ENCODE measurements around the gene ADAMTS12. TPM values are rescaled to one million over a fixed set of nuclear protein-coding genes. Genes with fewer than 3 reads are reported as not detected.

ADAMTS12 gene
- total and polyA plus RNA-seq, 2 of the 8 experiments (the other 6 are each of a cell fraction or from before 2014, with no cell fraction given), result 6.4 to 12.8 TPM

DNA sequence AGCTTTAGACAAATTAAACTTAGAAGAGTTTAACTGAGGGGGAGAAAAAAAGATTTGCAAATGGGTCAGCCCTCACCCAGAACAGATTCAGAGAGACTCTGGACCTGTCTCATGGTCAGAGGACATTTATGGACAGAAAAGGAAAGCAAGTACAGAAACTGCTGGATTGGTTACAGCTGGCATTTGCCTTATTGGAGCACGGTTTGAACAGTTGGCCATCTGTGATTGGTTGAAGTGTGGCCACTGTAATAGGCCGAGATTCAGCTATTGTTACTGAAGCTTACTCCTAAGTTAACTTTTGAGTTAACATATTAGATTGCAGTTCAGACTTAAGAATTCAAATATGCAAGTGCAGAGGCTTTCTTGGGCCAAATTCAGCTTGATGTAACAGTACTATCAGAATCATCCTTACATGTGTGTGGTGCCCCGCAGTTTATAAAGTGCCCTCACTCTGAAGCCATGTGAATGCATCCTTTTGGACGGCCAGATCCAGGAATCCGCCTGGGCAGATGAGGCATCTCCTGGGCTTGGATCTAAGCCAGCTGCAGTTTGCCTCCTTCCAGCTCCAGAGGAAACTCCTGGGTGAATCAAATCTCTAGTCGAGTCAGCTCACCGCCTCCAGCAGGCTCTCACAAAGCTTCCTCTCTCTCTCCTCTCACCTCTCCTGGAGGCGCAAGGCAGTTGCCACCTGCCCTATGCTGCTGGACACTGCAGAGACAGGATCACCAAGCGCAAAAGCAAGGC lies 165.2 kb downstream of the ADAMTS12 start:
- Histone ChIP-seq H3K27me3 (replicated peaks in 1 of 4; ENCODE audit: control insufficient read depth in 3 of 4, extremely low read depth in 1 of 4, insufficient read depth in 3 of 4, low read length in 3 of 4) (no peaks in the 10 kb centered on the region), H3K18ac (ENCODE audit: extremely low read depth, low read length) (no peak overlapping the region), H3K4me1 (replicated peaks in 1 of 4; ENCODE audit: control insufficient read depth in 3 of 4, insufficient read depth in 4 of 4, low read length in 3 of 4) (0 out of 7 replicates have a peak, but pooled peaks cover 0 to 2% (median 0%) of the 10 kb centered on the region in 4 experiments), H2BK5ac (ENCODE audit: low read depth, low read length) (no peak overlapping the region), H3K23ac (ENCODE audit: insufficient read length) (no peak overlapping the region), H3K27ac (ENCODE audit: low read depth, low read length) (no peak overlapping the region), H2AK5ac (ENCODE audit: low read depth, low read length) (no peak overlapping the region), H3K4me3 (ENCODE audit: extremely low read depth in 1 of 4, insufficient read depth in 2 of 4, low read depth in 3 of 4, low read length in 4 of 4) (no peak overlapping the region), H4K5ac (ENCODE audit: insufficient read length, low read depth, low read length) (no peak overlapping the region), H3K14ac (ENCODE audit: insufficient read length) (no peak overlapping the region), H3K9ac (replicated peaks in 1 of 4; ENCODE audit: extremely low read depth in 1 of 4, low read depth in 3 of 4, low read length in 3 of 4) (no peak overlapping the region), H4K91ac (replicated peaks; ENCODE audit: insufficient read length, low read length) (no peak overlapping the region), H2BK15ac (ENCODE audit: low read length) (no peak overlapping the region), H3K4ac (replicated peaks; ENCODE audit: insufficient read length, low read depth, low read length) (no peak overlapping the region), H3K79me1 (ENCODE audit: low read depth, low read length) (no peaks in the 10 kb centered on the region; the same call in 1 of the 2 replicates), H2BK12ac (ENCODE audit: low read depth, low read length) (no peak overlapping the region), H3K9me3 (ENCODE audit: insufficient read depth in 2 of 2, low read depth in 1 of 2, low read length in 1 of 2) (no peaks in the 10 kb centered on the region), H2BK20ac (ENCODE audit: low read length) (no peak overlapping the region), H3K36me3 (ENCODE audit: control insufficient read depth in 2 of 4, insufficient read depth in 4 of 4, low read length in 3 of 4) (no peaks in the 10 kb centered on the region), H3K79me2 (ENCODE audit: control insufficient read depth in 1 of 2, insufficient read depth in 2 of 2, low read length in 2 of 2) (no peaks in the 10 kb centered on the region), H4K8ac (ENCODE audit: extremely low read depth, insufficient read depth, low read length) (no peak overlapping the region), H4K20me1 (replicated peaks in 1 of 2; ENCODE audit: control insufficient read depth in 1 of 2, insufficient read depth in 2 of 2, low read length in 2 of 2) (no peaks in the 10 kb centered on the region), H3K4me2 (ENCODE audit: insufficient read depth in 1 of 2, low read depth in 2 of 2, low read length in 2 of 2) (no peak overlapping the region), H3K23me2 (ENCODE audit: low read depth, low read length) (no peaks in the 10 kb centered on the region), H2BK120ac (replicated peaks; ENCODE audit: low read depth, low read length) (no peak overlapping the region), H3K56ac (replicated peaks; ENCODE audit: insufficient read length, low read depth, low read length) (no peak overlapping the region), H2AFZ (ENCODE audit: low read length) (no peak overlapping the region)
- ChIA-PET CTCF (ENCODE audit: partially characterized antibody) (interaction anchor here (0.6 kb wide), 1 partner anchor 123 kb away, joined by 3 read pairs; no protein-coding TSS in a partner anchor), POLR2A (ENCODE audit: partially characterized antibody) (interaction anchor here (1.0 kb wide), 1 partner anchor 18 kb away, joined by 3 read pairs; no protein-coding TSS in a partner anchor)
- FAIRE-seq (no peak), DNase-seq (ENCODE audit: low read depth in 1 of 2, low spot score in 2 of 2) (no peak)
- 90% methylated on average over 9 of the region's 9 CpGs; no CpG with 5 or more reads in 1 of the 2 experiments for WGBS, 2 experiments (ENCODE audit: extremely low coverage in 1 of 2, insufficient coverage in 1 of 2, insufficient read length in 1 of 2, insufficient replicate concordance in 2 of 2, low coverage in 1 of 2, low lambda C conversion rate in 2 of 2, missing lambda C conversion rate in 1 of 2)
- TF ChIP-seq, protein P1, sequence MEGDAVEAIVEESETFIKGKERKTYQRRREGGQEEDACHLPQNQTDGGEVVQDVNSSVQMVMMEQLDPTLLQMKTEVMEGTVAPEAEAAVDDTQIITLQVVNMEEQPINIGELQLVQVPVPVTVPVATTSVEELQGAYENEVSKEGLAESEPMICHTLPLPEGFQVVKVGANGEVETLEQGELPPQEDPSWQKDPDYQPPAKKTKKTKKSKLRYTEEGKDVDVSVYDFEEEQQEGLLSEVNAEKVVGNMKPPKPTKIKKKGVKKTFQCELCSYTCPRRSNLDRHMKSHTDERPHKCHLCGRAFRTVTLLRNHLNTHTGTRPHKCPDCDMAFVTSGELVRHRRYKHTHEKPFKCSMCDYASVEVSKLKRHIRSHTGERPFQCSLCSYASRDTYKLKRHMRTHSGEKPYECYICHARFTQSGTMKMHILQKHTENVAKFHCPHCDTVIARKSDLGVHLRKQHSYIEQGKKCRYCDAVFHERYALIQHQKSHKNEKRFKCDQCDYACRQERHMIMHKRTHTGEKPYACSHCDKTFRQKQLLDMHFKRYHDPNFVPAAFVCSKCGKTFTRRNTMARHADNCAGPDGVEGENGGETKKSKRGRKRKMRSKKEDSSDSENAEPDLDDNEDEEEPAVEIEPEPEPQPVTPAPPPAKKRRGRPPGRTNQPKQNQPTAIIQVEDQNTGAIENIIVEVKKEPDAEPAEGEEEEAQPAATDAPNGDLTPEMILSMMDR (IDR thresholded peaks at IDR 0.05; ENCODE audit: control extremely low read depth in 1 of 3, insufficient read depth in 1 of 3, low read depth in 1 of 3, low read length in 3 of 3), result no peak
- TF ChIP-seq, protein P2, sequence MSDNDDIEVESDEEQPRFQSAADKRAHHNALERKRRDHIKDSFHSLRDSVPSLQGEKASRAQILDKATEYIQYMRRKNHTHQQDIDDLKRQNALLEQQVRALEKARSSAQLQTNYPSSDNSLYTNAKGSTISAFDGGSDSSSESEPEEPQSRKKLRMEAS (IDR thresholded peaks at IDR 0.05), result no peak
- no peak for TF ChIP-seq POLR2AphosphoS5 (IDR thresholded peaks at IDR 0.05; ENCODE audit: low read depth, low read length)
- TF ChIP-seq KDM1A (IDR thresholded peaks at IDR 0.05; ENCODE audit: borderline replicate concordance, low read length), result no peak
- TF ChIP-seq MAFK (IDR thresholded peaks at IDR 0.05; ENCODE audit: low read depth, low read length), result no peak
- TF ChIP-seq EP300 (IDR thresholded peaks at IDR 0.05; ENCODE audit: borderline replicate concordance in 1 of 2, low read depth in 2 of 2, low read length in 2 of 2), result no peak
- no peak for TF ChIP-seq ASH2L (IDR thresholded peaks at IDR 0.05; ENCODE audit: low read length)
- no peak for TF ChIP-seq RBBP5 (IDR thresholded peaks at IDR 0.05; ENCODE audit: borderline replicate concordance, low read depth, low read length)
- no peak for TF ChIP-seq KDM5A (IDR thresholded peaks at IDR 0.05; ENCODE audit: low read length)
- TF ChIP-seq BRCA1 (IDR thresholded peaks at IDR 0.05; ENCODE audit: low read depth, low read length), result no peak

Data from H1 (cell line).